ENCODE results near the gene C3orf20. TPM values are rescaled to one million over a fixed set of nuclear protein-coding genes. Genes with fewer than 3 reads are reported as not detected.

C3orf20 gene
- total and polyA plus RNA-seq, 9 of the 15 experiments (the other 6 are each of a cell fraction or from before 2014, with no cell fraction given) = 0.04 TPM; not detected in 8

DNA sequence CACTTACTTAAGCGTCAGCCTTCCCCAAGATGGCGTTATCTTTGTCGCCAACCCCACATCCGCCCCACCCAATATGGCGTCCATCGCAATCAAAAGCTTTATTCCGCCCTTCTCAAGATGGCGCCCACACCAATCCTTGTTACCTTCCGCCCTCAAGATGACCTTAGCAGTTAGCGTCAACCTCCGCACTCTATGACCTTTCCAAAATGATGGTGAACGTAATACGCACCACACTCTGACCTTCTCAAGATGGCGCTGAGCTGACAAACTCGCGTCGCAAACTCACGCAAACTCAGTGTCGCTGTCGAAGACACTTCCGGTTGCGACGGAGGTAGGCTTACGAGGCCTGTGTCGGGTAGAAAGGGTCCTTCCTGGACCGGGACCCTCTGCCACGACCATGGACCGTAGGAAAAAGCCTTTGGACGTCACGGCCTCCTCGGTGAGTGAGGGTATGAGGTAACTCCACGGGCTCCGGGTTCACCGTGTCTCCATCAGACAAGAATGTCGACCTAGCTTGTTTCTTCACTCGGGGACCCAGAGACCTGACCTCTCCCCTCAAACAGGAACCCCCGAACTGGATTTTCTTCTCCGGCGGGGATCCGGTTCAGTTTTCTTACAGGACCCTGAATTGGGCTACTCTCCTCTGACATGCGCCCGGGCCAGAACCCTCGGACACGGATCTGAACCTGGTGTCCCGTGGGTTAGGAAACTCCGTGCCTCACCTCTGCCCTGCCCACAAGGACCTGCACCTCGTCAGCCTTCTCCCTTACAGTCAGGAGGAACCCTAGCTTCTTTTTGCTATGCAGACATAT, 23.3 kb upstream of the C3orf20 start, which contains the start of gene CCDC174 (continued):
- TF ChIP-seq, protein P1, sequence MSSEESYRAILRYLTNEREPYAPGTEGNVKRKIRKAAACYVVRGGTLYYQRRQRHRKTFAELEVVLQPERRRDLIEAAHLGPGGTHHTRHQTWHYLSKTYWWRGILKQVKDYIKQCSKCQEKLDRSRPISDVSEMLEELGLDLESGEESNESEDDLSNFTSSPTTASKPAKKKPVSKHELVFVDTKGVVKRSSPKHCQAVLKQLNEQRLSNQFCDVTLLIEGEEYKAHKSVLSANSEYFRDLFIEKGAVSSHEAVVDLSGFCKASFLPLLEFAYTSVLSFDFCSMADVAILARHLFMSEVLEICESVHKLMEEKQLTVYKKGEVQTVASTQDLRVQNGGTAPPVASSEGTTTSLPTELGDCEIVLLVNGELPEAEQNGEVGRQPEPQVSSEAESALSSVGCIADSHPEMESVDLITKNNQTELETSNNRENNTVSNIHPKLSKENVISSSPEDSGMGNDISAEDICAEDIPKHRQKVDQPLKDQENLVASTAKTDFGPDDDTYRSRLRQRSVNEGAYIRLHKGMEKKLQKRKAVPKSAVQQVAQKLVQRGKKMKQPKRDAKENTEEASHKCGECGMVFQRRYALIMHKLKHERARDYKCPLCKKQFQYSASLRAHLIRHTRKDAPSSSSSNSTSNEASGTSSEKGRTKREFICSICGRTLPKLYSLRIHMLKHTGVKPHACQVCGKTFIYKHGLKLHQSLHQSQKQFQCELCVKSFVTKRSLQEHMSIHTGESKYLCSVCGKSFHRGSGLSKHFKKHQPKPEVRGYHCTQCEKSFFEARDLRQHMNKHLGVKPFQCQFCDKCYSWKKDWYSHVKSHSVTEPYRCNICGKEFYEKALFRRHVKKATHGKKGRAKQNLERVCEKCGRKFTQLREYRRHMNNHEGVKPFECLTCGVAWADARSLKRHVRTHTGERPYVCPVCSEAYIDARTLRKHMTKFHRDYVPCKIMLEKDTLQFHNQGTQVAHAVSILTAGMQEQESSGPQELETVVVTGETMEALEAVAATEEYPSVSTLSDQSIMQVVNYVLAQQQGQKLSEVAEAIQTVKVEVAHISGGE (CRISPR knock-in tag; IDR thresholded peaks at IDR 0.05) = peak in 1 of 3 experiments; percentile 93; a peak in 2 of 6 replicates
- no peak for TF ChIP-seq ZC3H8 (IDR thresholded peaks at IDR 0.05)
- peak; percentile 33; the same call in 1 of the 2 replicates for TF ChIP-seq MXI1 (IDR thresholded peaks at IDR 0.05; ENCODE audit: low read depth, low read length)
- peak; percentile 79 for TF ChIP-seq ZNF239 (CRISPR knock-in tag; IDR thresholded peaks at IDR 0.05)
- TF ChIP-seq, protein P2, sequence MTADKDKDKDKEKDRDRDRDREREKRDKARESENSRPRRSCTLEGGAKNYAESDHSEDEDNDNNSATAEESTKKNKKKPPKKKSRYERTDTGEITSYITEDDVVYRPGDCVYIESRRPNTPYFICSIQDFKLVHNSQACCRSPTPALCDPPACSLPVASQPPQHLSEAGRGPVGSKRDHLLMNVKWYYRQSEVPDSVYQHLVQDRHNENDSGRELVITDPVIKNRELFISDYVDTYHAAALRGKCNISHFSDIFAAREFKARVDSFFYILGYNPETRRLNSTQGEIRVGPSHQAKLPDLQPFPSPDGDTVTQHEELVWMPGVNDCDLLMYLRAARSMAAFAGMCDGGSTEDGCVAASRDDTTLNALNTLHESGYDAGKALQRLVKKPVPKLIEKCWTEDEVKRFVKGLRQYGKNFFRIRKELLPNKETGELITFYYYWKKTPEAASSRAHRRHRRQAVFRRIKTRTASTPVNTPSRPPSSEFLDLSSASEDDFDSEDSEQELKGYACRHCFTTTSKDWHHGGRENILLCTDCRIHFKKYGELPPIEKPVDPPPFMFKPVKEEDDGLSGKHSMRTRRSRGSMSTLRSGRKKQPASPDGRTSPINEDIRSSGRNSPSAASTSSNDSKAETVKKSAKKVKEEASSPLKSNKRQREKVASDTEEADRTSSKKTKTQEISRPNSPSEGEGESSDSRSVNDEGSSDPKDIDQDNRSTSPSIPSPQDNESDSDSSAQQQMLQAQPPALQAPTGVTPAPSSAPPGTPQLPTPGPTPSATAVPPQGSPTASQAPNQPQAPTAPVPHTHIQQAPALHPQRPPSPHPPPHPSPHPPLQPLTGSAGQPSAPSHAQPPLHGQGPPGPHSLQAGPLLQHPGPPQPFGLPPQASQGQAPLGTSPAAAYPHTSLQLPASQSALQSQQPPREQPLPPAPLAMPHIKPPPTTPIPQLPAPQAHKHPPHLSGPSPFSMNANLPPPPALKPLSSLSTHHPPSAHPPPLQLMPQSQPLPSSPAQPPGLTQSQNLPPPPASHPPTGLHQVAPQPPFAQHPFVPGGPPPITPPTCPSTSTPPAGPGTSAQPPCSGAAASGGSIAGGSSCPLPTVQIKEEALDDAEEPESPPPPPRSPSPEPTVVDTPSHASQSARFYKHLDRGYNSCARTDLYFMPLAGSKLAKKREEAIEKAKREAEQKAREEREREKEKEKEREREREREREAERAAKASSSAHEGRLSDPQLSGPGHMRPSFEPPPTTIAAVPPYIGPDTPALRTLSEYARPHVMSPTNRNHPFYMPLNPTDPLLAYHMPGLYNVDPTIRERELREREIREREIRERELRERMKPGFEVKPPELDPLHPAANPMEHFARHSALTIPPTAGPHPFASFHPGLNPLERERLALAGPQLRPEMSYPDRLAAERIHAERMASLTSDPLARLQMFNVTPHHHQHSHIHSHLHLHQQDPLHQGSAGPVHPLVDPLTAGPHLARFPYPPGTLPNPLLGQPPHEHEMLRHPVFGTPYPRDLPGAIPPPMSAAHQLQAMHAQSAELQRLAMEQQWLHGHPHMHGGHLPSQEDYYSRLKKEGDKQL (CRISPR knock-in tag; IDR thresholded peaks at IDR 0.05; ENCODE audit: borderline replicate concordance) = no peak
- TF ChIP-seq, protein P3, sequence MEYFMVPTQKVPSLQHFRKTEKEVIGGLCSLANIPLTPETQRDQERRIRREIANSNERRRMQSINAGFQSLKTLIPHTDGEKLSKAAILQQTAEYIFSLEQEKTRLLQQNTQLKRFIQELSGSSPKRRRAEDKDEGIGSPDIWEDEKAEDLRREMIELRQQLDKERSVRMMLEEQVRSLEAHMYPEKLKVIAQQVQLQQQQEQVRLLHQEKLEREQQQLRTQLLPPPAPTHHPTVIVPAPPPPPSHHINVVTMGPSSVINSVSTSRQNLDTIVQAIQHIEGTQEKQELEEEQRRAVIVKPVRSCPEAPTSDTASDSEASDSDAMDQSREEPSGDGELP (CRISPR knock-in tag; IDR thresholded peaks at IDR 0.05; ENCODE audit: borderline replicate concordance) = peak; percentile 82
- TF ChIP-seq, protein P4, sequence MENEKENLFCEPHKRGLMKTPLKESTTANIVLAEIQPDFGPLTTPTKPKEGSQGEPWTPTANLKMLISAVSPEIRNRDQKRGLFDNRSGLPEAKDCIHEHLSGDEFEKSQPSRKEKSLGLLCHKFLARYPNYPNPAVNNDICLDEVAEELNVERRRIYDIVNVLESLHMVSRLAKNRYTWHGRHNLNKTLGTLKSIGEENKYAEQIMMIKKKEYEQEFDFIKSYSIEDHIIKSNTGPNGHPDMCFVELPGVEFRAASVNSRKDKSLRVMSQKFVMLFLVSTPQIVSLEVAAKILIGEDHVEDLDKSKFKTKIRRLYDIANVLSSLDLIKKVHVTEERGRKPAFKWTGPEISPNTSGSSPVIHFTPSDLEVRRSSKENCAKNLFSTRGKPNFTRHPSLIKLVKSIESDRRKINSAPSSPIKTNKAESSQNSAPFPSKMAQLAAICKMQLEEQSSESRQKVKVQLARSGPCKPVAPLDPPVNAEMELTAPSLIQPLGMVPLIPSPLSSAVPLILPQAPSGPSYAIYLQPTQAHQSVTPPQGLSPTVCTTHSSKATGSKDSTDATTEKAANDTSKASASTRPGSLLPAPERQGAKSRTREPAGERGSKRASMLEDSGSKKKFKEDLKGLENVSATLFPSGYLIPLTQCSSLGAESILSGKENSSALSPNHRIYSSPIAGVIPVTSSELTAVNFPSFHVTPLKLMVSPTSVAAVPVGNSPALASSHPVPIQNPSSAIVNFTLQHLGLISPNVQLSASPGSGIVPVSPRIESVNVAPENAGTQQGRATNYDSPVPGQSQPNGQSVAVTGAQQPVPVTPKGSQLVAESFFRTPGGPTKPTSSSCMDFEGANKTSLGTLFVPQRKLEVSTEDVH (IDR thresholded peaks at IDR 0.05; ENCODE audit: low read depth, partially characterized antibody) = peak; percentile 96
- TF ChIP-seq ZNF551 (CRISPR knock-in tag; IDR thresholded peaks at IDR 0.05) = no peak
- peak in 1 of 2 experiments; percentile 100; a peak in 3 of 4 replicates for TF ChIP-seq CSDE1 (IDR thresholded peaks at IDR 0.05)
- TF ChIP-seq, protein P5, sequence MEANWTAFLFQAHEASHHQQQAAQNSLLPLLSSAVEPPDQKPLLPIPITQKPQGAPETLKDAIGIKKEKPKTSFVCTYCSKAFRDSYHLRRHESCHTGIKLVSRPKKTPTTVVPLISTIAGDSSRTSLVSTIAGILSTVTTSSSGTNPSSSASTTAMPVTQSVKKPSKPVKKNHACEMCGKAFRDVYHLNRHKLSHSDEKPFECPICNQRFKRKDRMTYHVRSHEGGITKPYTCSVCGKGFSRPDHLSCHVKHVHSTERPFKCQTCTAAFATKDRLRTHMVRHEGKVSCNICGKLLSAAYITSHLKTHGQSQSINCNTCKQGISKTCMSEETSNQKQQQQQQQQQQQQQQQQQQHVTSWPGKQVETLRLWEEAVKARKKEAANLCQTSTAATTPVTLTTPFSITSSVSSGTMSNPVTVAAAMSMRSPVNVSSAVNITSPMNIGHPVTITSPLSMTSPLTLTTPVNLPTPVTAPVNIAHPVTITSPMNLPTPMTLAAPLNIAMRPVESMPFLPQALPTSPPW (CRISPR knock-in tag; IDR thresholded peaks at IDR 0.05) = peak; percentile 78
